Nephron progenitor cell (in vitro differentiated cells): Measurements from ENCODE around the gene TBC1D22A.

Experiments used
- DNase-seq: peaks from one replicate; pipeline ENCODE4 v3.0.0; 2021
- H3K27ac Mint-ChIP-seq: 2 replicates; pipeline ENCODE4 v1.8.0; 2021; ENCODE audit warnings: mild to moderate bottlenecking, moderate library complexity, mixed read lengths
- H3K27me3 Mint-ChIP-seq: 2 replicates; pipeline ENCODE4 v1.8.0; 2021; ENCODE audit warnings: mild to moderate bottlenecking, low read depth, mixed read lengths; ENCODE audit not compliant: poor library complexity
- H3K36me3 Mint-ChIP-seq: 2 replicates; pipeline ENCODE4 v1.8.0; 2021; ENCODE audit warnings: low read depth, mixed read lengths
- H3K4me1 Mint-ChIP-seq: 2 replicates; pipeline ENCODE4 v1.8.0; 2021; ENCODE audit warnings: mixed read lengths
- H3K4me3 Mint-ChIP-seq: 2 replicates; pipeline ENCODE4 v1.8.0; 2021; ENCODE audit warnings: mild to moderate bottlenecking, moderate library complexity, mixed read lengths
- H3K9me3 Mint-ChIP-seq: 2 replicates; pipeline ENCODE4 v1.8.0; 2021; ENCODE audit warnings: mild to moderate bottlenecking, moderate library complexity, mixed read lengths
- CTCF ChIP-seq: fragments of 200-600 bp; sonication (generic); IDR thresholded peaks from 2 replicates; pipeline ENCODE4 v1.5.0; 2021; ENCODE audit warnings: antibody characterized with exemption

The TBC1D22A gene

GRCh38 chr22:46869831-46870441 is 107.5 kb downstream of the TBC1D22A start:
- DNase-seq, result no peak
- H3K4me3 Mint-ChIP-seq, result no peak overlapping the region
- H3K4me1 Mint-ChIP-seq, result peaks cover 7% of the 10 kb centered on the region
- peaks cover 62% of the 10 kb centered on the region for H3K9me3 Mint-ChIP-seq
- H3K27ac Mint-ChIP-seq, result no peak overlapping the region
- no peak for TF ChIP-seq CTCF
- H3K27me3 Mint-ChIP-seq, result peaks cover 3% of the 10 kb centered on the region
- H3K36me3 Mint-ChIP-seq, result peaks cover 93% of the 10 kb centered on the region

GRCh38 chr22:46871826-46872225 is 109.4 kb downstream of the TBC1D22A start:
- H3K27ac Mint-ChIP-seq, result no peak overlapping the region
- peaks cover 82% of the 10 kb centered on the region for H3K36me3 Mint-ChIP-seq
- H3K9me3 Mint-ChIP-seq, result peaks cover 59% of the 10 kb centered on the region
- no peak for TF ChIP-seq CTCF
- H3K4me3 Mint-ChIP-seq, result no peak overlapping the region
- no peak for DNase-seq
- H3K4me1 Mint-ChIP-seq, result peaks cover 7% of the 10 kb centered on the region
- H3K27me3 Mint-ChIP-seq, result peaks cover 3% of the 10 kb centered on the region

- H3K27ac Mint-ChIP-seq, result no peak overlapping the region
- no peak for TF ChIP-seq CTCF
- H3K27me3 Mint-ChIP-seq, result peaks cover 3% of the 10 kb centered on the region
- H3K36me3 Mint-ChIP-seq, result peaks cover 61% of the 10 kb centered on the region
- peaks cover 13% of the 10 kb centered on the region for H3K4me1 Mint-ChIP-seq
- H3K9me3 Mint-ChIP-seq, result peaks cover 41% of the 10 kb centered on the region
- no peak for DNase-seq
- H3K4me3 Mint-ChIP-seq, result no peak overlapping the region
These were observed 112.6 kb downstream of the TBC1D22A start for GRCh38 chr22:46875089-46875488.

- DNase-seq, result no peak
- Mint-ChIP-seq H3K27ac (no peak overlapping the region), H3K27me3 (peaks cover 3% of the 10 kb centered on the region), H3K4me1 (peaks cover 13% of the 10 kb centered on the region), H3K36me3 (peaks cover 48% of the 10 kb centered on the region), H3K4me3 (no peak overlapping the region), H3K9me3 (peaks cover 27% of the 10 kb centered on the region)
- TF ChIP-seq CTCF, result no peak
These were observed 114.0 kb downstream of the TBC1D22A start for GRCh38 chr22:46876357-46876934.

- H3K36me3 Mint-ChIP-seq, result peaks cover 29% of the 10 kb centered on the region
- H3K27me3 Mint-ChIP-seq, result no peaks in the 10 kb centered on the region
- no peak for DNase-seq
- TF ChIP-seq CTCF, result no peak
- H3K27ac Mint-ChIP-seq, result peak overlapping the region; percentile 96
- peaks cover 9% of the 10 kb centered on the region for H3K9me3 Mint-ChIP-seq
- H3K4me3 Mint-ChIP-seq, result no peak overlapping the region
- peaks cover 17% of the 10 kb centered on the region for H3K4me1 Mint-ChIP-seq
These were observed 115.9 kb downstream of the TBC1D22A start for GRCh38 chr22:46878191-46878948.
